K562 (cell line): ENCODE measurements around the gene AMH. TPM values are rescaled to one million over a fixed set of nuclear protein-coding genes. Genes with fewer than 3 reads are reported as not detected.

Source experiments
- ATAC-seq: fragments of 200-7000 bp; cut with Tn5 transposase; 3 replicates; pipeline ENCODE4 v1.9.1; 2020; ENCODE audit warnings: moderate library complexity
- BruUV-seq: library from RNA; stranded (reverse); fragments of 400-500 nt; replicated peaks from 2 replicates; lab custom pipeline; 2021; lab: Mats Ljungman, UMichigan
- CTCF ChIA-PET: fragments of 300-600 bp; formaldehyde crosslinking; extraction: SDS; loops from one replicate; lab custom pipeline; 2021; ENCODE audit warnings: low intra/inter-chr PET ratio; lab: Yijun Ruan, JAX
- POLR2A ChIA-PET: fragments of 300-600, 350-650 bp; sonication (Branson Sonifier 250); formaldehyde crosslinking; extraction: SDS; loops from one replicate; lab custom pipeline; 2021; ENCODE audit warnings: antibody characterized with exemption, inconsistent platforms; lab: Yijun Ruan, JAX
- DNase-seq, 4 experiments: peaks; one replicate each; pipeline versions ENCODE4 v3.0.0 to v3.0.0-alpha.2; 2011 to 2018; ENCODE audit warnings: low spot score in 3 of 4, mixed read lengths in 3 of 4; ENCODE audit errors: extremely low read depth in 1 of 4
- FAIRE-seq: peaks from 2 replicates; lab custom pipeline; 2011; peaks lifted over from hg19 to GRCh38; lab: Jason Lieb, UNC
- H2AFZ ChIP-seq: 2 replicates; pipeline ENCODE4 v1.6.0; 2011; ENCODE audit warnings: low read depth, low read length, control low read depth, inconsistent platforms
- H3K27ac ChIP-seq: fragments of 200-600 bp; 3 replicates; pipeline ENCODE4 v1.8.0; 2011; ENCODE audit warnings: low read depth, mild to moderate bottlenecking, control low read depth, inconsistent platforms, low read length, moderate library complexity, mixed read lengths; ENCODE audit errors: extremely low read depth
- H3K27me3 ChIP-seq, 2 experiments: fragments of 300-600 bp in 1 of 2; 2 replicates in 1 of 2; 3 replicates in 1 of 2; pipeline versions ENCODE4 v1.6.0 to v1.8.0; 2011; ENCODE audit warnings: inconsistent platforms in 2 of 2, low read length in 2 of 2, mild to moderate bottlenecking in 1 of 2, mixed read lengths in 1 of 2, moderate library complexity in 1 of 2; ENCODE audit not compliant: control insufficient read depth in 2 of 2, insufficient read depth in 2 of 2
- H3K36me3 ChIP-seq: fragments of 300-600 bp; 3 replicates; pipeline ENCODE4 v1.8.0; 2011; ENCODE audit warnings: mild to moderate bottlenecking, low read length, inconsistent platforms; ENCODE audit not compliant: control insufficient read depth, insufficient read depth
- H3K4me1 ChIP-seq, 2 experiments: fragments of 200-600 bp in 1 of 2; replicated peaks in 1 of 2; 2 replicates in 1 of 2; 3 replicates in 1 of 2; pipeline versions ENCODE4 v1.5.1 to v1.8.0; 2011; ENCODE audit warnings: inconsistent platforms in 2 of 2, low read length in 2 of 2, mild to moderate bottlenecking in 1 of 2, mixed read lengths in 1 of 2, moderate library complexity in 1 of 2; ENCODE audit not compliant: control insufficient read depth in 2 of 2, insufficient read depth in 2 of 2
- H3K4me2 ChIP-seq: 2 replicates; pipeline ENCODE4 v1.6.1; 2011; ENCODE audit warnings: low read length, control low read depth, inconsistent platforms, mixed read lengths; ENCODE audit not compliant: insufficient read depth
- H3K4me3 ChIP-seq: fragments of 200-600 bp; sonication (generic), shearing (Covaris generic); 2 replicates; pipeline ENCODE4 v1.5.1; 2016; ENCODE audit warnings: control low read depth, inconsistent platforms
- H3K79me2 ChIP-seq: fragments of 200-600 bp; 3 replicates; pipeline ENCODE4 v1.8.0; 2011; ENCODE audit warnings: low read length, inconsistent platforms; ENCODE audit not compliant: control insufficient read depth, insufficient read depth
- H3K9ac ChIP-seq, 2 experiments: 2 replicates each; pipeline versions ENCODE4 v1.6.0 to v1.6.1; 2011; ENCODE audit warnings: low read depth in 2 of 2, low read length in 2 of 2, control low read depth in 1 of 2, inconsistent platforms in 1 of 2, mild to moderate bottlenecking in 1 of 2, mixed read lengths in 1 of 2; ENCODE audit not compliant: insufficient read depth in 1 of 2
- H3K9me1 ChIP-seq: one replicate; pipeline ENCODE4 v1.6.0; 2011; ENCODE audit warnings: inconsistent platforms, mild to moderate bottlenecking, low read length, moderate library complexity; ENCODE audit not compliant: control insufficient read depth, insufficient read depth
- H3K9me3 ChIP-seq: replicated peaks from 2 replicates; pipeline ENCODE4 v1.5.1; 2011; ENCODE audit warnings: low read depth, low read length, inconsistent platforms; ENCODE audit not compliant: control insufficient read depth, insufficient read depth
- H4K20me1 ChIP-seq: replicated peaks from 2 replicates; pipeline ENCODE4 v1.6.1; 2011; ENCODE audit warnings: low read length, inconsistent platforms, mixed read lengths; ENCODE audit not compliant: control insufficient read depth, insufficient read depth
- CEBPG ChIP-seq, 3 experiments: fragments of 200-800 bp in 1 of 3; sonication (Bioruptor generic) in 1 of 3; sonication (generic) in 1 of 3; formaldehyde crosslinking in 1 of 3; IDR thresholded peaks in 2 of 3; conservative IDR thresholded peaks in 1 of 3; 2 replicates each; pipeline versions ENCODE4 v1.6.1 to v1.8.0; 2016 to 2022; ENCODE audit warnings: missing compliant biosample characterization in 2 of 3, missing genetic modification characterization in 2 of 3, mild to moderate bottlenecking in 1 of 3, missing genetic modification reagents in 1 of 3
- CREM ChIP-seq: IDR thresholded peaks from 2 replicates; pipeline ENCODE4 v1.6.1; 2014; ENCODE audit warnings: antibody characterized with exemption, low read depth
- CTCFL ChIP-seq: IDR thresholded peaks from 2 replicates; pipeline ENCODE4 v1.6.1; 2011; ENCODE audit warnings: borderline replicate concordance, low read depth, mild to moderate bottlenecking, moderate library complexity, low read length; ENCODE audit not compliant: insufficient read depth, poor library complexity, severe bottlenecking
- HNRNPL ChIP-seq: fragments of 200-400 bp; formaldehyde crosslinking; IDR thresholded peaks from 2 replicates; pipeline ENCODE4 v1.6.1; 2017; ENCODE audit warnings: low read depth, mild to moderate bottlenecking, low read length
- KDM1A ChIP-seq, 2 experiments: fragments of 450-650 bp; IDR thresholded peaks; 2 replicates each; pipeline ENCODE4 v1.6.1; 2016; ENCODE audit warnings: mild to moderate bottlenecking in 2 of 2
- RAD21 ChIP-seq, 2 experiments: fragments of 250-450 bp in 1 of 2; fragments of 450-650 bp in 1 of 2; sonication (Bioruptor Pico) in 1 of 2; formaldehyde crosslinking in 1 of 2; IDR thresholded peaks in 1 of 2; conservative IDR thresholded peaks in 1 of 2; 2 replicates each; pipeline versions ENCODE4 v1.4.0 to v1.8.0; 2020 to 2022; ENCODE audit warnings: mild to moderate bottlenecking in 2 of 2, moderate library complexity in 1 of 2
- ZNF143 ChIP-seq: sonication (generic); formaldehyde crosslinking; IDR thresholded peaks from 2 replicates; pipeline ENCODE4 v1.9.0; 2022; ENCODE audit warnings: mild to moderate bottlenecking, missing genetic modification reagents
- ZNF24 ChIP-seq: fragments of 450-650 bp; IDR thresholded peaks from 2 replicates; pipeline ENCODE4 v1.6.1; 2016
- ZNF592 ChIP-seq: fragments of 450-650 bp; IDR thresholded peaks from 2 replicates; pipeline ENCODE4 v1.6.1; 2017; ENCODE audit warnings: antibody characterized with exemption, mild to moderate bottlenecking
- WGBS: fragments of 100-300 bp; shearing (Covaris generic); methylation state at CpG from one replicate; pipeline ENCODE4 v1.1.6; 2016; ENCODE audit warnings: low coverage, mixed read lengths; ENCODE audit not compliant: insufficient coverage; ENCODE audit errors: missing lambda C conversion rate; 5-methylcytosine and 5-hydroxymethylcytosine counted together
- in situ Hi-C: fragments of 300-500 bp; cut with MboI; formaldehyde crosslinking; loops from 4 replicates; pipeline ENCODE4 v1.15.0; 2018; ENCODE audit warnings: inconsistent platforms, mixed read lengths
- intact Hi-C: fragments of 100-400 bp; cut with micrococcal nuclease; formaldehyde crosslinking; loops from 2 replicates; pipeline ENCODE4 v1.14.2; 2022
- polyA plus RNA-seq, 8 experiments: library from polyadenylated mRNA; depleted of rRNA in 4 of 8; stranded (reverse) in 5 of 8; unstranded in 3 of 8; fragments of >200 nt; fragmentation: Nextera tagmentation in 2 of 8; fragmentation: Illumina TruSeq in 1 of 8; extraction: Ambion mirVana in 2 of 8; extraction: Trizol in 1 of 8; gene quantifications; 2 replicates each; pipeline versions ENCODE4 v1.2.1 to v1.2.3, GENCODE V29; 2011 to 2014; ENCODE audit warnings: inconsistent platforms in 1 of 8, missing spikeins in 1 of 8
- total RNA-seq, 7 experiments: library from RNA; depleted of rRNA in 6 of 7; stranded (reverse); fragments of >200 nt in 6 of 7; fragmentation: Illumina TruSeq in 2 of 7; extraction: Trizol in 2 of 7; gene quantifications; 2 replicates each; pipeline versions ENCODE4 v1.2.1 to v1.2.3, GENCODE V29; 2011 to 2021; ENCODE audit warnings: low replicate concordance in 1 of 7

The AMH gene
- total and polyA plus RNA-seq, 9 of the 15 experiments (the other 6 are each of a cell fraction or from before 2014, with no cell fraction given): 0.29 to 27.4 (median 2.6) TPM; not detected in 2

GRCh38 chr19:2261438-2262172 is 12.5 kb downstream of the AMH start:
- FAIRE-seq: peak; percentile 65
- peak; percentile 28; the same call in 2 of the 3 replicates for ATAC-seq
- Histone ChIP-seq H3K4me2 (no peak overlapping the region), H3K27me3 (no peaks in the 10 kb centered on the region), H3K36me3 (no peaks in the 10 kb centered on the region), H4K20me1 (no peaks in the 10 kb centered on the region), H3K9ac (peak overlapping the region in 1 of 2 experiments; percentile 49; a peak in 1 of 4 replicates), H3K4me3 (no peak overlapping the region), H3K79me2 (no peaks in the 10 kb centered on the region), H3K9me3 (no peaks in the 10 kb centered on the region), H3K4me1 (peaks cover 21 to 51% of the 10 kb centered on the region in 2 experiments), H2AFZ (peak overlapping the region; percentile 72), H3K27ac (no peak overlapping the region; the same call in 2 of the 3 replicates), H3K9me1 (no peaks in the 10 kb centered on the region)
- WGBS: 59% methylated on average over 6 of the region's 7 CpGs
- in situ Hi-C loops (no loop called here), intact Hi-C loops (loop anchor here (2.0 to 10.0 kb wide), 2 partner anchors 25 to 97 kb away; partner anchors contain the start of genes DOT1L, PLEKHJ1 and SF3A2)
- POLR2A ChIA-PET: interaction anchor here (0.6 to 6.7 kb wide), 6 partner anchors 8 to 112 kb away, joined by 3 to 52 read pairs (median 4); partner anchors contain the start of gene AMH
- CTCF ChIA-PET: no interaction called here
- DNase-seq: peak in 3 of 4 experiments; percentile 44 to 79 (median 63)
- BruUV-seq: no TSS peak
- TF ChIP-seq CREM: 0 out of 2 replicates have a peak, but pooled peaks have one; percentile 40
- no peak for TF ChIP-seq ZNF24
- TF ChIP-seq ZNF143: 0 out of 2 replicates have a peak, but pooled peaks have one; percentile 30
- TF ChIP-seq RAD21 (CRISPR knock-in tag; conservative IDR thresholded peaks at IDR 0.05 in 1 of 2, IDR thresholded peaks at IDR 0.05 in 1 of 2): peak; percentile 18 to 42; a peak in 2 of 4 replicates
- TF ChIP-seq ZNF592: peak; percentile 70
- no peak for TF ChIP-seq KDM1A (IDR thresholded peaks at IDR 0.05)
- 0 out of 2 replicates have a peak, but pooled peaks have one; percentile 25 for TF ChIP-seq CEBPG (CRISPR knock-in tag; IDR thresholded peaks at IDR 0.05)
- no peak for TF ChIP-seq CEBPG (tag; conservative IDR thresholded peaks at IDR 0.05 in 1 of 2, IDR thresholded peaks at IDR 0.05 in 1 of 2)
- TF ChIP-seq HNRNPL: no peak
- peak; percentile 81 for TF ChIP-seq CTCFL
